Body of pancreas (tissue), 4 donors: Measurements from ENCODE around the gene NACC2. TPM values are rescaled to one million over a fixed set of nuclear protein-coding genes. Genes with fewer than 3 reads are reported as not detected.

Experiments
- ATAC-seq: fragments of 150-250 bp; one replicate; pipeline ENCODE4 v1.9.1; 2016
- DNase-seq, 4 donors: peaks; one replicate each; pipeline ENCODE4 v3.0.0-alpha.2; 2019
- H3K27ac ChIP-seq, 4 donors: fragments of 200-600 bp; sonication (generic); 1 replicate in 3 of 4; 2 replicates in 1 of 4; pipeline versions ENCODE4 v1.5.1 to v1.6.1; 2016 to 2019; ENCODE audit warnings: mild to moderate bottlenecking in 1 of 4, mixed read lengths in 1 of 4, moderate library complexity in 1 of 4
- H3K27me3 ChIP-seq, 2 donors: fragments of 200-600 bp; sonication (generic); one replicate each; pipeline ENCODE4 v1.6.0; 2016; ENCODE audit warnings: mild to moderate bottlenecking in 1 of 2
- H3K36me3 ChIP-seq, 2 donors: fragments of 200-600 bp; sonication (generic); replicated peaks in 1 of 2; 2 replicates each; pipeline ENCODE4 v1.5.1; 2016; ENCODE audit warnings: low read depth in 2 of 2; ENCODE audit not compliant: insufficient read depth in 1 of 2
- H3K4me1 ChIP-seq: fragments of 200-600 bp; sonication (generic); one replicate; pipeline ENCODE4 v1.6.0; 2016
- H3K4me3 ChIP-seq, 2 donors: fragments of 200-600 bp; sonication (generic); 1 replicate in 1 of 2; 2 replicates in 1 of 2; pipeline ENCODE4 v1.5.1; 2016 to 2019
- H3K9me3 ChIP-seq, 3 donors: fragments of 200-600 bp; sonication (generic); 1 replicate in 2 of 3; 2 replicates in 1 of 3; pipeline ENCODE4 v1.5.1; 2016
- POLR2A ChIP-seq, 3 donors: fragments of 450-650 bp; IDR thresholded peaks; one replicate each; pipeline ENCODE4 v1.6.1; 2016; ENCODE audit warnings: antibody characterized with exemption in 3 of 3, mild to moderate bottlenecking in 2 of 3
- WGBS, 2 donors: methylation state at CpG; one replicate each; pipeline ENCODE4 v1.1.5; 2017; 5-methylcytosine and 5-hydroxymethylcytosine counted together
- intact Hi-C: fragments of 100-400 bp; cut with DNase I; formaldehyde crosslinking; loops from one replicate; pipeline ENCODE4 v1.15.1; 2023
- total RNA-seq, 2 donors: library from RNA; depleted of rRNA; stranded (reverse); fragments of >200 nt; gene quantifications; one replicate each; pipeline ENCODE4 v1.1.0, GENCODE V29; 2016
- TF ChIP-seq, protein P1 (sequence below), 7 experiments: fragments of 450-650 bp in 4 of 7; fragments of 200-600 bp in 3 of 7; sonication (generic) in 3 of 7; IDR thresholded peaks; one replicate each; pipeline ENCODE4 v1.5.1; 2016 to 2019; ENCODE audit warnings: antibody characterized with exemption in 7 of 7

Gene NACC2
- total RNA-seq, 2 donors from 2014 or later = 16.6 to 21.1 TPM

- intact Hi-C loops = no loop called here
- no peaks in the 10 kb centered on the region for H3K9me3 ChIP-seq
- H3K36me3 ChIP-seq = no peaks in the 10 kb centered on the region
- 58 to 80% methylated on average over 1 to 16 of the region's 16 CpGs for WGBS, 2 donors
- DNase-seq (peak in 1 of 4 donors; percentile 19), ATAC-seq (no peak)
- no peak overlapping the region for H3K27ac ChIP-seq
- TF ChIP-seq POLR2A (IDR thresholded peaks at IDR 0.05) = no peak
- TF ChIP-seq, protein P1, sequence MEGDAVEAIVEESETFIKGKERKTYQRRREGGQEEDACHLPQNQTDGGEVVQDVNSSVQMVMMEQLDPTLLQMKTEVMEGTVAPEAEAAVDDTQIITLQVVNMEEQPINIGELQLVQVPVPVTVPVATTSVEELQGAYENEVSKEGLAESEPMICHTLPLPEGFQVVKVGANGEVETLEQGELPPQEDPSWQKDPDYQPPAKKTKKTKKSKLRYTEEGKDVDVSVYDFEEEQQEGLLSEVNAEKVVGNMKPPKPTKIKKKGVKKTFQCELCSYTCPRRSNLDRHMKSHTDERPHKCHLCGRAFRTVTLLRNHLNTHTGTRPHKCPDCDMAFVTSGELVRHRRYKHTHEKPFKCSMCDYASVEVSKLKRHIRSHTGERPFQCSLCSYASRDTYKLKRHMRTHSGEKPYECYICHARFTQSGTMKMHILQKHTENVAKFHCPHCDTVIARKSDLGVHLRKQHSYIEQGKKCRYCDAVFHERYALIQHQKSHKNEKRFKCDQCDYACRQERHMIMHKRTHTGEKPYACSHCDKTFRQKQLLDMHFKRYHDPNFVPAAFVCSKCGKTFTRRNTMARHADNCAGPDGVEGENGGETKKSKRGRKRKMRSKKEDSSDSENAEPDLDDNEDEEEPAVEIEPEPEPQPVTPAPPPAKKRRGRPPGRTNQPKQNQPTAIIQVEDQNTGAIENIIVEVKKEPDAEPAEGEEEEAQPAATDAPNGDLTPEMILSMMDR (IDR thresholded peaks at IDR 0.05) = no peak
- peaks cover 30% of the 10 kb centered on the region for H3K4me1 ChIP-seq
- no peaks in the 10 kb centered on the region for H3K27me3 ChIP-seq
- no peak overlapping the region for H3K4me3 ChIP-seq
These were observed 15.7 kb downstream of the NACC2 start for GRCh38 chr9:136079211-136079915.

DNA sequence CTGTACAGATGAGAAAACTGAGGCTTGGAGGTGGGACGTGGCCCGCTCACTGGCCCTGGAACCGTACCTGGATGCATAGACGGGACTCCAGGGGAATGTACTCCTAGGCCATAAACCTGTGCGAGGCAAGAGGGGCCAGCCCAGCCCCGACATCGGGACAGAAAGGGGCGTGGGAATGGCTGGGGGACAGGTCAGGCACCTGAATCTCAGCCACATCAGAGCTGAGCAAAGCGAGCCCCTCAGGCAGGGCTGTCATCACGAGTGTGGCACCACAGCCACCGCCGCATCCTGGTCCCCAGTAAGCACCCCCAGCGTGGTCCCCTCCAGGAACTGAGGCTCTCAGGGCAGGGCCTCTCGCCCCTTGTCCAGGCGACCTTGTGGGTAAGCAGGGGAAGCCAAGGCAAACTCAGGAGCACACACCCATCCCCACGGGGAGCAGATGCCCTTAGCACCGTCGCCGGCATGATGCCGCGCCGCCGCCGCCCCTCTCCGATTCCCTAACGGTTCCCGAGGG, 16.5 kb downstream of the NACC2 start:
- 85 to 87% methylated on average over 24 to 27 of the region's 27 CpGs for WGBS, 2 donors
- no peaks in the 10 kb centered on the region for H3K27me3 ChIP-seq
- no peaks in the 10 kb centered on the region for H3K36me3 ChIP-seq
- no peak overlapping the region for H3K4me3 ChIP-seq
- H3K4me1 ChIP-seq = peaks cover 30% of the 10 kb centered on the region
- no peak for ATAC-seq
- intact Hi-C loops = no loop called here
- no peak for DNase-seq
- H3K27ac ChIP-seq = no peak overlapping the region
- no peaks in the 10 kb centered on the region for H3K9me3 ChIP-seq
- TF ChIP-seq, protein P1 (IDR thresholded peaks at IDR 0.05) = no peak
- no peak for TF ChIP-seq POLR2A (IDR thresholded peaks at IDR 0.05)

DNA sequence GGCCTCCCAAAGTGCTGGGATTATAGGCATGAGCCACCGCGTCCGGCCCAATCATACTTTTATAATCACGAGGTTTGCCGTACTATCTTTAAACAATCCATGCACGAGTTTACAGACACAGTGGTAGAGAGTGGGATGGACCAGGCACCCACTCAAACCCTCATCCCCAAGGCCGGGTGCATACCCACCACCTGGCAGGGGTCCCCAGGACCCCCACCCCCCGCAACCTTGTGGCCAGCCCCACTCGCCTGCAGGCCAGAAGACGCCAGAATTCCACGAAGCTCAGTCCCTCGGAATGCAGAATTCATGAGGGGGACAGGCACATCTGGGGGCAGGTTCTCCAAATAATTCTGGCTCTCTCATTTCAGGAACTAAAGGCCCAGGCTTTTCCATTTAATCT, 17.1 kb downstream of the NACC2 start:
- no peak for DNase-seq

GRCh38 chr9:136077491-136077890, 17.6 kb downstream of the NACC2 start:
- Histone ChIP-seq H3K36me3 (no peaks in the 10 kb centered on the region), H3K27me3 (no peaks in the 10 kb centered on the region), H3K9me3 (no peaks in the 10 kb centered on the region), H3K4me1 (peaks cover 30% of the 10 kb centered on the region), H3K4me3 (no peak overlapping the region), H3K27ac (no peak overlapping the region)
- 83 to 84% methylated on average over 8 of the region's 8 CpGs for WGBS, 2 donors
- DNase-seq (no peak), ATAC-seq (no peak)
- no peak for TF ChIP-seq POLR2A (IDR thresholded peaks at IDR 0.05)
- TF ChIP-seq, protein P1 (IDR thresholded peaks at IDR 0.05) = no peak
- intact Hi-C loops = no loop called here

More for the DNA sequence above, 17.1 kb downstream of the NACC2 start:
- intact Hi-C loops = no loop called here
- no peak overlapping the region for H3K27ac ChIP-seq
- no peaks in the 10 kb centered on the region for H3K27me3 ChIP-seq
- H3K9me3 ChIP-seq = no peaks in the 10 kb centered on the region
- H3K4me1 ChIP-seq = peaks cover 30% of the 10 kb centered on the region
- no peak for ATAC-seq
- no peaks in the 10 kb centered on the region for H3K36me3 ChIP-seq
- H3K4me3 ChIP-seq = no peak overlapping the region
- WGBS, 2 donors = 84 to 90% methylated on average over 8 to 11 of the region's 12 CpGs
- no peak for TF ChIP-seq POLR2A (IDR thresholded peaks at IDR 0.05)
- TF ChIP-seq, protein P1 (IDR thresholded peaks at IDR 0.05) = no peak
